Glomerular endothelial cell (primary cell): ENCODE results near the gene PRR14L. TPM values are rescaled to one million over a fixed set of nuclear protein-coding genes. Genes with fewer than 3 reads are reported as not detected.
"Not testable (repeated sequence)": the region's sequence is repeated elsewhere in the genome, so short reads cannot be mapped to it uniquely, and the experiment has no call there.

Source experiments
- DNase-seq: peaks from one replicate; pipeline ENCODE4 v3.0.0-alpha.2; 2011; ENCODE audit warnings: low read depth, low spot score; ENCODE audit errors: extremely low read depth
- total RNA-seq: library from RNA; depleted of rRNA; stranded (reverse); fragments of >200 nt; gene quantifications from 2 replicates; pipeline ENCODE4 v1.2.3, GENCODE V29; 2015

The PRR14L gene
- total RNA-seq, 1 donor from 2014 or later: 37.2 TPM

DNA sequence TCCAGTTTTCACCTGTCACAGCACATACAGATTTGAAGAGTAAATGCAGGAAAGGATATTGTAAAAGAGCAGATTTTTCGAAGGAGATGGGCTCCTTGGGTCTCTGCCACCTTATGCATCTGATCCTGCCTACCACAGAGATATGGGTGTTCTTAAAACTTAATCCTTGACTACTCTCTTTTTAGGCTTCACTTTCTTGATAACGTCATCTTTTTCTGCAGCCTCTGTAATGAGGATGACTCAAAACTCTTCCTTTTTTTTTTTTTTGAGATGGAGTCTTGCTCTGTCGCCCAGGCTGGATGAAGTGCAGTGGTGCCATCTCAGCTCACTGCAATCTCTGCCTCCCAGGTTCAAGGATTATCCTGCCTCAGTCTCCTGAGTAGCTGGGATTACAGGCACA lies 7.8 kb downstream of the PRR14L start:
- no peak for DNase-seq

DNA sequence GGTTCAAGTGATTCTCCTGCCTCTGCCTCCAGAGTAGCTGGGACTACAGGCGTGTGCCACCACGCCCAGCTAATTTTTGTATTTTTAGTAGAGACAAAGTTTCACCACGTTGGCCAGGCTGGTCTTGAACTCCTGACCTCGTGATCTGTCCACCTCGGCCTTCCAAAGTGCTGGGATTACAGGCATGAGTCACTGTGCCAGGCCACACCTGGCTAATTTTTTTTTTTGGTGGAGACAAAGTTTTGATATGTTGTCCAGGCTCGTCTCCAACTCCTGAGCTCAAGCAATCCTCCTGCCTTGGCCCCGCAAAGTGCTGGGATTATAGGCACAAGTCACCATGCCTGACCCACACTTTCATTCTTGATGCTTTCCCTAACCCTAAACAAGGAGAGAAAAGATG lies 9.6 kb downstream of the PRR14L start:
- DNase-seq: not testable (repeated sequence)

DNA sequence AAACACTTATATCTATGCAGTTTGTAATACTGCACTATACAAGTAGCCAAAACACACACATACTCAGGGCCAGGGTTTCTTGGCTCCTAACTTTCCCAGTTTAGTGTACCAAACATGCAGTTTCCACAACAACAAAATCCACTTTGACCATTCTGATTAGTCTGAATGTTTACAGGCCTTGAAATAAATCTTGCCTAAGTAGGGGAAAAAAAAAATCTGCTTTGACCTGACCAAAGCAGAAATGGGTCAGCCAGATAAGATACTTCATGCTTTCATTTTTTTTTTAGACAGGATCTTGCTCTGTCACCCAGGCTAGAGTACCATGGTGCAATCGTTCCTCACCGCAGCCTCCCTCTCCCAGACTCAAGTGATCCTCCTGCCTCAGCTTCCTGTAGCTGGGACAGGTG lies 10.1 kb downstream of the PRR14L start:
- no peak for DNase-seq

DNA sequence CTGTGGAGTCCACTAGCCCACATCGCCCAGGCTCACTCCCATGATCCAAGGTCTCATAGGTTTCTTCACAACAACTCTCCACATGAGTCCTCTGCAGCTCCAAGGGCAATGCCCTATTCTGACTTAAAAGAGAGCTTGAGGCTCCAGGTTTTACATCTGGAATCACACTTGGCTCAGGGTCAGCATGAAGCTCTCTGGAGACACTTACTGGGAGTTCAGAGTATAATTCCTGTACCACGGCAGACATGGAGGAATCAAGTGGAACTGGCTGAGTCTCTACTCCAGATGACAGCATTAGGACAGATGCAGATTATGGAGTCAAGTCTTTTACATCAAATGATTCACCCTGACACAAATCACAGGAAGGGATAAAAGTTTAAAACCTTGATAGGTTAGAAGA lies 11.4 kb downstream of the PRR14L start:
- no peak for DNase-seq

DNA sequence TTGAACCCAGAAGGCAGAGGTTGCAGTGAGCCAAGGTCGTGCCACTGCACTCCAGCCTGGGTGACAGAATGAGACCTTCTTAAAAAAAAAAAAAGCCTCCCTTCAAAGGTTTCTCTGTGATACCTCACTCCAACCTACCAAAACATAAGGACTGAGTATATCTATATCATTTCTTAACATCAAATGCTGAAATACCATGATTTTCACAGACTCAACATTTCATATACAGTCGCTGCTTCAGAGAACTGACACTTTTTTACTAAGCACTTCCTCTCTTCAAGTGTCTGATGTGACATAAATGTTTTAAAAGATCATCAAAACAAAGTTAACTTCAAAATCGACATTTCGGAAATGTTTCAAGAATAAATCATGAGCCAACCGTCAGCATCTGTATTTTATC lies 12.0 kb downstream of the PRR14L start:
- no peak for DNase-seq

DNA sequence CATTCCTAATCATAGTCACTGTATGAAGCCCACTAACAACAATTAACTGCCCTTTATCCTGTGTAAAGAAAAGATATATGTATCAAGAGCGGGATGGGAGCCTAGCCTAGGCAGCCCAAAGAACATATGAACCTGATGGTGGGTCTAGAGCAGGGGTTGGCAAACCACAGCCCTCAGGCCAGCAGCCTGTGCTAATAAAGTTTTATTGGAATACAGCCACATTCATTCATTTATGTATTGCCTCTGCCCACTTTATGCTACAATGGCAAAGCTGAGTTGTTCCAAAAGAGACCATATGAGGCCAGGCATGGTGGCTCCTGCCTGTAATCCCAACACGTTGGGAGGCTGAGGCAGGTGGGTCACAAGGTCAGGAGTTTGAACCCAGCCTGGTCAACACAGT lies 13.5 kb downstream of the PRR14L start:
- DNase-seq: no peak

DNA sequence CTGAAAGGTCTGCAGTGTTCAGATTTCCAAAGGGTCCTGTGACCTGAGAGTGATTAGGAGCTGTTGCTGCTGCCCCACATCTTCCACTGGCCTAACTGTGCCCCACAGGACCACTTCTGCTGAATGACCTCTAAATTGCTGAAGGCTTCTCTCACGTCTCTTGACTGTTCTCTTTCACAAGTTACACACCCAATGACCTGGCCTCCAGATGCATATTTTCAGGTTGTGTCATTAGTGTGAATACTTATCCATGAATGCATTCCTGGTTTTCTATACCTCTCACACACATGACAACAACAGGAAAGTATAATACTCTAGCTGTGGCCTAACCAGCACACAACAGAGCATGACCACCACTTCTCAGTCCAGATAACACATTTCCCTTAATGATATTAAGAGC lies 15.4 kb downstream of the PRR14L start:
- no peak for DNase-seq

DNA sequence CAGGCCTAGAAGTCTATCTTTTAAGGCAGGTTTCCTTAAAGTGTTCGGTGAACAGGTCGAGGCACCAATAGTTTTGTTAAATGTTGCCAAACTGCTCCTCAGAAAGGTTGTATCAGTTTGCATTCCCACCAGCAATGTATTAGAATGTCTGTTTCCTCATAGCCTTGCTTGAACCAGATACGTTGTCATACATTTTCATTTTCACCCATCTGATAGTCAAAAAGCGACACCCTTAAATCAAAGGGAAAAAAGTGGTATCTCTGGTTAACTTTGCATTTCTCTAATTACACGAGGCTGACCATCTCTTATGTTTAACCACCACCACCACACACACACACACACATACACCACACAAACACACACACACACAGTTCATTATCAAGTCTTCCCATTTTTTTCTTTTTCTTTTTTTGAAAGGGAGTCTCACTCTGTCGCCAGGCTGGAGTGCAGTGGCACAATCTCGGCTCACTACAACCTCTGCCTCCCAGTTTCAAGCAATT lies 16.3 kb downstream of the PRR14L start:
- DNase-seq: no peak

DNA sequence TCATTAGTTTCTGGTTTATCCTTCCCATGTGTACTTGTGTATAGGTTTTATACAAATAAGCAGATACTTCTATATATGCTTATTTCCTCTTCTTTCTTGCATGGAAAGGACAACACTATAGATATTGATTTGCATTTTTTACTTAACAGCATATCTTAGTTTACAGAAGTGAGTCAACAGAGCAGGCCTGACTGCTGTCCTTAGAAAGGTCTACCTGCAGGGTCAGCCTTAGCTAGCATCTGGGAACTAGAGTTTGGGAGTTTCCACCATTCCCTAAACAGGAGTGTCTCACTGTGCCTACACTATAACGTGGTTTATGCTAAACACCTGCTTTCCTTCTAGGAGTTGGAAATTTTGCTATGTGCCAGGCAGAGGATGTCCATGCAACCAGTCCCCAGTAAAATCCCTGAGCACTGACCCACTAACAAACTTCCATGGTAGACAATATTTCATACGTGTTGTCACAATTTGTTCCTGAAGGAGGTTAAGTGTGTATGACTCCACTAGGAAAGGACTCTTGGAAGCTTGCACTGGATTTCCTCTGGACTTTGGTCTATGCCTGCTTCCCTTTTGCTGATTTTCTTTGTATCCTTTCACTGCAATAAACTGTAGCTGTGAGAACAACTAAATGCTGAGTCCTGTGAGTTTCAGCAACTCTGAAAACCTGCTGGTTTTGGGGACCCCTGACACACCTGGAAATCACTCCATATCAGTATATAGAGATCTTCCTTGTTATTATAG lies 17.7 kb downstream of the PRR14L start:
- DNase-seq: no peak

DNA sequence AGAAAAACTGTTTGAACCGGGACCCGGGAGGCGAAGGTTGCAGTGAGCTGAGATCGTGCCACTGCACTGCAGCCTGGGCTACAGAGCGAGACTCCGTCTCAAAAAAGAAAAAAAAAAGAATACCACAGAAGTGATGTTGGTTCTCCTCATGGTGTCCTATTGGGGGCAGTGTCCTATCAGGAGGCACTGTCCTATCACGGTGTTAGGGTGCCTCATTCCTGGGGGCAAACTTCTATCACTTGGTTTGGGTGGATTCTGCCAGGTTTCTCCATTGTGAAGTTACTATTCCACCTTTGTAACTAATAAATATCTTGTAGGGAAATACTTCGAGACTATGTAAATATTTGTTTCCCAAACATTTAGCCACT lies 19.6 kb downstream of the PRR14L start:
- DNase-seq: no peak

DNA sequence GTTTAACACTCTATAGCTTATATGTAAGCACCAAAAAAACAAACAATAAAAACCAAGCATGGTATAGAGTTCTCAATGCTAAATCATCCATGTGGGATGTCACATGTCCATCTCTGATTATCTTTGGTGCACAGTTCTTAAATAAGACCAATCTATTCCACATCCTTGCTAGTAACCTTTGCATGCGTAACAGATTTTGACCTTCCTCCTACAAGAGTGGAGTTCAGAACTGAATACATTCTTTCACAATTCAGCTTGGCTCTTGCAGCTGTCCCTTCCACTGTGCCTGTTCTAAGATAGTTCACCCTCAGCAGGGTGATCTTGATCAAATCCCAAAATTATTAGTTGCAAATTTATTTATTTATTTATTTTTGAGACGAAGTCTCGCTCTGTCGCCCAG lies 21.1 kb downstream of the PRR14L start:
- no peak for DNase-seq

DNA sequence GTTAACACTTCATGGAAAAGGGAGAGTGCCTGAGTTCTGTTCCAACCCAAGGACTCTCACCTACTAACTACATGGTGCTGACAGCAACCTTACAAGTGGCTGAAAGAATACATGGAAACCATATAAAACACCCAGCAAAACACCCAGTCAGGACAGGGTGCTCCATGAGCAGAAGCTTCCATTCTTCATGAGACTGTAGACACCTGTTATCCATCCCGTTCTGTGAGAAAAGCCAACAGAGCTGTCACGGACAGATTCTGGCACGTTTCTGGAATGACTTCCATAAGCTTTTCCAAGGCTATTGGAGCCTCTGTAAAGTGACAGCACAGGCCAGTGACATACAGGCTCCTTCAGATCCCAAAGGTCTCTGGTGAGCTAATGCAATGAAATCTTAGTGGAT lies 23.2 kb downstream of the PRR14L start:
- no peak for DNase-seq

DNA sequence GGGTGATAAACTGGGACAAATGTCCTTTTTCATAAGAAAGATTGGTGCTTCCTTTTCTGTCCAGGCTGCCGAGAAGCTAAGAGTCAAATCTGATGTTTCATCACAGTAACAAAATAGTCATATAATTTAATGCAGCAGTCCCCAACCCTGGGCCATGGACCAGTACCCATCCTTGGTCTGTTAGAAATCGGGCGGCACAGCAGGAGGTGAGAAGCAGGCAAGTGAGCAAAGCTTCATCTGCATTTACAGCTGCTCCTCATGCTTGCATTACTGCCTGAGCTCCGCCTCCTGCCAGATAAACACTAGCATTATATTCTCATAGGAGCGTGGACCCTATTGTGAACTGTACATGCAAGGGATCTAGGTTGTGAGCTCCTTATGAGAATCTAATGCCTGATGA lies 26.2 kb downstream of the PRR14L start:
- DNase-seq: no peak

DNA sequence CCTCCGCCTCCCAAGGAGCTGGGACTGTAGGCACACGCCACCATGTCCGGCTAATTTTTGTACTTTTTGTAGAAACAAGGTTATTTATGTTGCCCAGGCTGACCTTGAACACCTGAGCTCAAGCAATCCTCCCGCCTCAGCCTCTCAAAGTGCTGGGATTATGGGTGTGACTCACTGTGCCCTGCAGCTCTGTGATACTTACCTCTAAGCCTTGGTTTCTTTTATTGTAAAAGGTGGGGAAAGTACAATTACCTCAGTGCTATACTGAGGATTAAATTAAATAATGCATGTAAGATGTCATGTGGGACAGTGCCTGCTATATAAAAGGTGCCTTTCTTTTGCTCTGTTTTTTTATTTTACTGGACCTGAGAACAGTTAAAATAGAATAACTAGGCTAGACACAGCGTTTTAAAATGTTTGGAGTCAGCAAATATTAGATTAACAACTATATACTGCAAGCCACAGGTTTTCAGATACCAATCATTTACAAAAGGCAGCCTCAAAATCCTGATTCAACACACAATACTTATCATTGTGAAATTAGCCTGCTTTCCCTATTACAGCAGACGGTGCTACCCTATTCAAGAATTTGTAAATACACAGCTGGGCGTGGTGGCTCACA lies 30.0 kb downstream of the PRR14L start:
- no peak for DNase-seq

DNA sequence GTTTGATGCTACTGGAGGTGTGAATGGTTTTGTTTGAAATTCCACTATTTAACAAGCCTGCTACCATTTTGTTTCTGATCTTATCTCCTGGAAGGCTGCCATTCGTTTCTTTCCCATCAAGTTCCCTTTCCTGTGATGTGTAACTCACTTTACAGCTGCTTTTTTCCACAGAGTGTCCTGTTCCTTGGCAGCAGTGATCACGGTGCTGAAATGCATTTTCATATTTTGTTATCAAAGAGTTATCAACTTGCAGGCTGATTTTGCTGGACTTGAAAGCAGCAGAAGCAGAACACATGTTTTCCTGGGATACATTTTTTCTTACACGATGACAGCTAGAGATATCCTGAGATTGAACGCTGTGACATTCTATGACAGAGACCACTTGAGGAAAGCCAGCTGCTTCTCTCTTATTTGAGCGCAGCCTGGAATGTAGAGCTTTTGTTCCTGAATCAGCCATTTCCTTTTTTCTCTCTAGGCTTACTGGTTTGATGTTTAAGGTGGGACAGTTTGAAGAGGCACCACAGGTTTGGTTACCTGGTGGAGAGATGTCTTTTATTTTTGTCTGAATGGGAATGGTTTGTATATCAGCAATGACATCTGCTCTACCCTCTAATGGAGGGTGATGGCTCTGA lies 34.7 kb downstream of the PRR14L start:
- DNase-seq: peak; percentile 16

DNA sequence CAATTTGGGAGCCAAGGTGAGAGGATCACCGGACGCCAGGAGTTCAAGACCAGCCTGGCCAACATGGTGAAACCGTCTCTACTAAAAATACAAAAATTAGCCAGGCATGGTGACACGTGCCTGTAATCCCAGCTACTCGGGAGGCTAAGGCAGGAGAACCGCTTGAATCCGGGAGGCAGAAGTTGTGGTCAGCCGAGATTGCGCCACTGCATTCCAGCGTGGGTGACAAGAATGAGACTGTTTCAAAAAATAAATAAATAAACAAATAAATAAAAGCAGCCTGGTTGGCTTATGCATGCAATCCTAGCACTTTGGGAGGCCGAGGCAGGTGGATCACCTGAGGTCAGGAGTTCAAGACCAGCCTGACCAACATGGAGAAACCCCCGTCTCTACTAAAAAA lies 38.7 kb downstream of the PRR14L start:
- DNase-seq: not testable (repeated sequence)

DNA sequence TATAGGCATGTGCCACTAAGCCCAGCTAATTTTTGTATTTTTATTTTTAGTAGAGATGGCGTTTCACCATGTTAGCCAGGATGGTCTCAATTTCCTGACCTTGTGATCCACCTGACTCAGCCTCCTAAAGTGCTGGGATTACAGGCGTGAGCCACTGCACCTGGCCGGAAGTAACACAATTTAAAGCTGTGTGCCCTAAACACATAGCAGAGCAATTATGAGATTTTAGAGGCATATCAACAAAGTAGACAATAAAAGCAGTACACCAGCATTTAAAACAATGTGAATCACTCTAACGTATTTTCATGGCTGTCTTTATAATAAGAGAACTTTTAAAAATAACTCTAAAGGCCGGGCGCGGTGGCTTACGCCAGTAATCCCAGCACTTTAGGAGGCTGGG lies 42.4 kb downstream of the PRR14L start:
- DNase-seq: no peak

DNA sequence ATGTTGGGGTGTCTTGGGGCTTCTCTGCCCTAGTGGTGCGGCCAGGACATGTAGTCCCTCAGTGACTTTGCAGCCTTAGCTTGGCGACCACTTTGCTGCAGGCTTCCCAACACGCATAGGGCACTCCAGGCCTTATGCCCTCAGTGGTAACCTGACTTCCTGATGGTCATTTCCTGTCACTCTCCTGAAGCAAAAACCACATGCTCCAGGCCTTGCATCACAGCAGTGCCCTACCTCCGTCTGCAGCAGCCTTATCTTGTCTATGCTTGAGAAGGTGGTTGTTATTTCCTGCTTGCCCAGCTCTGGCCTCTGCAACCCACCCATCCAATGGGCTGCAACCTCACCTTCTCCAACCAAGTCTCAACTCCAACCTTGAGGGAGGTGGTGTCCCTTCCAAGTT lies 54.5 kb downstream of the PRR14L start:
- no peak for DNase-seq

DNA sequence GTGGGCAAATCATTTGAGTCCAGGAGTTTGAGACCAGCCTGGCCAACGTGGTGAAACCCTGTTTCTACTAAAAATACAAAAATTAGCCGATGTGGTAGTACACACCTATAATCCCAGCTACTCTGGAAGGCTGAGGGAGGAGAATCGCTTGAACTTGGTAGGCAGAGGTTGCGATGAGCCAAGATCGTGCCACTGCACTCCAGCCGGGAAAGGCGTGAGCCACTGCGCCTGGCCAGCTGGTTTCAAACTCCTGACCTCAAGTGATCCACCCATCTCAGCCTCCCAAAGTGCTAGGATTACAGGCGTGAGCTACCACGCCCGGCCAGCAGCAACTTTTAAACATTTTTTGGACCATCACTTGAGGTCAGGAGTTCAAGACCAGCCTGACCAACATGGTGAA lies 55.9 kb downstream of the PRR14L start:
- not testable (repeated sequence) for DNase-seq

DNA sequence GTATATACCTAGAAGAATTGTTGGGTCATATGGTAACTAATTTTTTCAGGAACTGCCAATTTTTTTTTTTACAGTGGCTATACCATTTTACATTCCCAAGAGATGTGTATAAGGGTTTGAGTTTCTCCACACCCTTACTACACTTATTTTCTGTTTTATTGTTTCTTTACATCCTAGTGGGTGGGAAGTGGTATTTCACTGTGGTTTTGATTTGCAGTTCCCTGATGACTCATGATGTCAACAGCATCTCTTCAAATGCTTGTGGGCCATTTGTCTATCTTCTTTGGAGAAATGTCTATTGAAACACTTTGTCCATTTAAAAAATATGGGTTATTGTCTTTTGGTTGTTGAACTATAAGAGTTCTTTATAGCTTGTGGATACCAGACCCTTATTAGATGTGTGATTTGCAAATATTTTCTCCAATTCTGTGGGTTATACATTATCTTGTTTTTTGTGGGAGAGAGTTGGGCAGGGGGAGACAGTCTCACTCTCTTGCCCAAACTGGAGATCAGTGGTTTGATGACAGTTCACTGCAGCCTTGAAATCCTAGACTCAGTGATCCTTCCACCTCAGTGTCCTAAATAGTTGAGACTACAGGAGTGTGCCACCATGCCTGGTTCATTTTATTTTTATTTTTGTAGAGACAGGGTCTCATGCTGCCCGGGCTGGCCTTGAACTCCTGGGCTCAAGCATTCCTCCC lies 57.6 kb downstream of the PRR14L start:
- no peak for DNase-seq

DNA sequence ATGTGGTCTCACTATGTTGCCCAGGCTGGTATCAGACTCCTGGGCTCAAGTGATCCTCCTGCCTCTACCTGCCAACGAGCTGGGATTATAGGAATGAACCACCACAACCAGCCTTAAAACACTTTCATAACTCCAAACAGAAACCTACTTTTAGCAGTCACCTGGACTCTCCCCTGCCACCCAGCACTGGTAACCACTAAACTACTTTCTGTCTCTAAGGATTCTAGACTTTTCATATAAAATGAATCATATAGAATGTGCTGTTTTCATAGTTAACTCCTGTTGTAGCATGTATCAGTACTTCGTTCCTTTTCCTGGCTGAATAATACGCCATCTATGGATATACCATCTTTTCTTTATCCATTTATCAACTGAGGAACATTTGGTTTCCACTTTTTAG lies 58.5 kb downstream of the PRR14L start:
- DNase-seq: no peak
